ENCODE results near the gene ZNF571.
A peak's percentile ranks its signal among the peaks of the same experiment; 100 is the strongest.

Gene ZNF571

DNA sequence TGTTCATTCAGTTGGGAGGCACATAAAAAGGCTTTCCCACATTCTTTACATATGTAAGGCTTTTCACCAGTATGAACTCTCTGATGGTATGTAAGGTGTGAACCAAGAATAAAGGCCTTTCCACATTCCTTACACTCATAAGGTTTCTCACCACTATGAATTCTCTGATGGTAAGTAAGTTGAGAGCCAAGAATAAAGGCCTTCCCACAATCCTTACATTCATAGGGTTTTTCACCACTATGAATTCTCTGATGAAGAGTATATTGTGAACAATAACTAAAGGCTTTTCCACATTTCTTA lies 29.3 kb downstream of the ZNF571 start:
- in situ Hi-C loops (cut with HindIII; ENCODE audit: low sequenced_read_pairs): no loop called here
- no peak overlapping the region for H3K4me3 ChIP-seq (ENCODE audit: low read depth, low read length)
- TF ChIP-seq, protein P1, sequence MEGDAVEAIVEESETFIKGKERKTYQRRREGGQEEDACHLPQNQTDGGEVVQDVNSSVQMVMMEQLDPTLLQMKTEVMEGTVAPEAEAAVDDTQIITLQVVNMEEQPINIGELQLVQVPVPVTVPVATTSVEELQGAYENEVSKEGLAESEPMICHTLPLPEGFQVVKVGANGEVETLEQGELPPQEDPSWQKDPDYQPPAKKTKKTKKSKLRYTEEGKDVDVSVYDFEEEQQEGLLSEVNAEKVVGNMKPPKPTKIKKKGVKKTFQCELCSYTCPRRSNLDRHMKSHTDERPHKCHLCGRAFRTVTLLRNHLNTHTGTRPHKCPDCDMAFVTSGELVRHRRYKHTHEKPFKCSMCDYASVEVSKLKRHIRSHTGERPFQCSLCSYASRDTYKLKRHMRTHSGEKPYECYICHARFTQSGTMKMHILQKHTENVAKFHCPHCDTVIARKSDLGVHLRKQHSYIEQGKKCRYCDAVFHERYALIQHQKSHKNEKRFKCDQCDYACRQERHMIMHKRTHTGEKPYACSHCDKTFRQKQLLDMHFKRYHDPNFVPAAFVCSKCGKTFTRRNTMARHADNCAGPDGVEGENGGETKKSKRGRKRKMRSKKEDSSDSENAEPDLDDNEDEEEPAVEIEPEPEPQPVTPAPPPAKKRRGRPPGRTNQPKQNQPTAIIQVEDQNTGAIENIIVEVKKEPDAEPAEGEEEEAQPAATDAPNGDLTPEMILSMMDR (IDR thresholded peaks at IDR 0.05; ENCODE audit: low read depth, low read length): no peak
- DNase-seq (ENCODE audit: low read depth, low spot score): no peak

DNA sequence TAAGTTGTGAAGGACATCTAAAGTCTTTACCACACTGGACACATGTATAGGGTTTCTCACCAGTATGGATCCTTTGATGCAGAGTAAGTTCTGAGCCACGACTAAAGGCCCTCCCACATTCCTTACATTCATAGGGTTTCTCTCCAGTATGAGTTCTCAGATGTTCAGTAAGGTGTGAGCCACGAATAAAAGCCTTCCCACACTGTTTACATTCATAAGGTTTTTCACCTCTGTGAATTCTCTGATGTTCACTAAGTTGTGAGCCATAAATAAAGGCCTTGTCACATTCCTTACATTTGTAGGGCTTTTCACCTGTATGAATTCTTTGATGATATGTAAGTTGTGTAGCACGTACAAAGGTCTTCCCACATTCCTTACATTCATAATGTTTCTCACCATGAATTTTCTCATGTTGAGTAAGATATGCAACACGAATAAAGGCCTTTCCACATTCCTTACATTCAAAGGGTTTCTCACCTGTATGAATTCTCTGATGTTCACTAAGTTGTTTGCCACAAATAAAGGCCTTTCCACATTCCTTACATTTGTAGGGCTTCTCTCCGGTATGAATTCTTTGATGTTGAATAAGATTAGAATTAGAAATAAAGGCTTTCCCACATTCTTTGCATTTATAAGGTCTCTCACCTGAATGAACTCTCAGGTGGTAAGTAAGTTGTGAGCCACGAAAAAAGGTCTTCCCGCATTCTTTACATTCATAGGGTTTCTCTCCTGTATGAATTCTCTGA lies 29.8 kb downstream of the ZNF571 start:
- no peak overlapping the region for H3K4me3 ChIP-seq (ENCODE audit: low read depth, low read length)
- no peak for DNase-seq (ENCODE audit: low read depth, low spot score)
- TF ChIP-seq, protein P1 (IDR thresholded peaks at IDR 0.05; ENCODE audit: low read depth, low read length): no peak
- in situ Hi-C loops (cut with HindIII; ENCODE audit: low sequenced_read_pairs): no loop called here

DNA sequence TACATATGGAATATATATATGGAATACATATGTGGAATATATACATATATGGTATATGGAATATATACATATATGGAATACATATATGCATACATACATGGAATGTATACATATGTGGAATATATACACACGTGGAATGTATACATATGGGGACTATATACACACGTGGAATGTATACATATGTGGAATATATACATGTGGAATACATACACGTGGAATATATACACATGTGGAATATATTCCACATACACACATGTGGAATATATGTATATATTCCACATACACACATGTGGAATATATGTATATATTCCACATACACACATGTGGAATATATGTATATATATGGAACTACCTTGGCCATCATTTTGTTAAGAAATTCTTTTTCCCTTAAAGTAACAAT lies 31.1 kb downstream of the ZNF571 start:
- H3K4me3 ChIP-seq (ENCODE audit: low read depth, low read length): no peak overlapping the region
- in situ Hi-C loops (cut with HindIII; ENCODE audit: low sequenced_read_pairs): no loop called here
- no peak for DNase-seq (ENCODE audit: low read depth, low spot score)
- TF ChIP-seq, protein P1 (IDR thresholded peaks at IDR 0.05; ENCODE audit: low read depth, low read length): no peak

DNA sequence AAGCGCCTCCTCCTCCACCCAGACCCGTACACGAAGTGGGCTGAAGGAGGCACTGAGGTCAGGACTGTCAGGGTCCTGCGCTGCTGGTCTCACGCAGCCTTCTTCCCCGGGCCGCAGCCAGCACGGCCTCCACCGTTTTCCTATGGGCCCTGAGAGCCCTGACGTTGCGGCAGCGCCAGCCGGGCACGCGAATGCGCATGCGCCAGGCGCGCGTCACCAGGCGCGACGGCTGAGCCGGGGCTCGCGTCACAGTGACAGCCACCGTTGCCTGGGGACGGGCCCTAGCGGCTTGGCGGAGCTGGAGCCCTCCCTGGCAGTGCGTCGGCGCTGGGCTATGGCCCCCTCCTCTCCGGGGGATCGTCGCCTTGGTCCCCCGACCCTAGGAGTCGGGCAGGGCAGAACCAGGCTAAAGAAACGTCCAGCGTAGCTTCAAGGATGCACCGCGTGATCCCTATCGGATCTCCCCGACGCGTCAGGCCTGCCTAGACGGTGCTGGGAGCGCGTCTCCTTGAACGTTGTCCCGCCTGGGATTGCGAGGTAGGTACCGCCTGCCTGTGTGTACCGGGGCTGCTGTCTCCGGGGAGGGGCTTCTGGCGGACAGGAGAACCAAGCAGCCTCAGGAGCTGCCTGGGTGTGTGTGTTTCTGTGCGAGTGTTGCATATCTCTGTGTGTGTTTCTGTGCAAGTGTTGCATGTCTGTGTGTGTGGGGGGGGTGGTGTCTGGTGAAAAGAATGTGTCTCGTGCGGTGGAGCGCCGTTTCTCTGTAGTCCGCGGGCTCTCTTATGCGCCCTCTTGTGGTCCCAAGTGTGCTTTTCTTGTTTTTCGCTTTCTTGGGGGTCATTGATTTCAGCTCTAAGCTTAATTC lies 43.2 kb downstream of the ZNF571 start:
- peak; percentile 70 for DNase-seq (ENCODE audit: low read depth, low spot score)
- peak overlapping the region; percentile 70 for H3K4me3 ChIP-seq (ENCODE audit: low read depth, low read length)
- in situ Hi-C loops (cut with HindIII; ENCODE audit: low sequenced_read_pairs): no loop called here
- TF ChIP-seq, protein P1 (IDR thresholded peaks at IDR 0.05; ENCODE audit: low read depth, low read length): peak; percentile 54

DNA sequence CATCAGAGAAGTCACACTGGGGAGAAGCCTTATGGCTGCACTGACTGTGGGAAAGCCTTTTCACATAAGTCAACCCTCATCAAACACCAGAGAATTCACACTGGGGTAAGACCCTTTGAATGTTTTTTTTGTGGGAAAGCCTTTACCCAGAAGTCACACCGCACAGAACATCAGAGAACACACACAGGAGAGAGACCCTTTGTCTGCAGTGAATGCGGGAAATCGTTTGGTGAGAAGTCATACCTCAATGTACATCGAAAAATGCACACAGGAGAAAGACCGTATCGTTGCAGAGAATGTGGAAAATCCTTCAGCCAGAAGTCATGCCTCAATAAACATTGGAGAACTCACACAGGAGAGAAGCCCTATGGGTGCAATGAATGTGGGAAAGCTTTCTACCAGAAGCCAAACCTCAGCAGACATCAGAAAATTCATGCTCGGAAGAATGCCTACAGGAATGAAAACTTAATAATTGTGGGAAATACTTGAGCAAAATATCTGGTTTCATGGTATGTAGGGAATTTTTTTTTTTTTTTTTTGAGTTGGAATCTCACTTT lies 57.1 kb downstream of the ZNF571 start:
- no peak for DNase-seq (ENCODE audit: low read depth, low spot score)
- TF ChIP-seq, protein P1 (IDR thresholded peaks at IDR 0.05; ENCODE audit: low read depth, low read length): no peak
- in situ Hi-C loops (cut with HindIII; ENCODE audit: low sequenced_read_pairs): no loop called here
- no peak overlapping the region for H3K4me3 ChIP-seq (ENCODE audit: low read depth, low read length)

DNA sequence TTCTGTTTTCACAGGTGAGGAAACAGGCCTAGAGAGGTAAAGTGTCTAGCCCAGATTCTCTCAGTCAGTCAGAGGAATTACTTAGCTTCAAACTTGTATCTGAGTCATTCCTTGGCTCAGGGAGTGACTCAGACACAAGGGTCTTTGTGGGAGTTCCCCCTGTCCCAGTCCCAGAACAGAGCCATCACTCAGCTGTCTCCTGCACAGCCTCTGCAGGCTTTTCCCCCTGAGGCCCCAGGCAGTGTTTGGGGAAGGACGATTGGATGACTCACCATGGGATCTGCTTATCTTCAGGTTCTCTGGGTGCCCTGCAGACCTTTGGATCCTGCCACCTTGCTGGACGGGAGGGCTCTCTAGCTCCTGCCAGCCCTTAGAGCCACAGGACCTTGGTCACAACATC lies 74.7 kb downstream of the ZNF571 start:
- TF ChIP-seq, protein P1 (IDR thresholded peaks at IDR 0.05; ENCODE audit: low read depth, low read length): no peak
- in situ Hi-C loops (cut with HindIII; ENCODE audit: low sequenced_read_pairs): no loop called here
- peak; percentile 10 for DNase-seq (ENCODE audit: low read depth, low spot score)
- H3K4me3 ChIP-seq (ENCODE audit: low read depth, low read length): no peak overlapping the region
